ENCODE measurements around the gene GALNT4. TPM values are rescaled to one million over a fixed set of nuclear protein-coding genes. Genes with fewer than 3 reads are reported as not detected.

GALNT4 gene
- total and polyA plus RNA-seq, 2 donors (not counting 1 experiment from before 2014, with no cell fraction given), result 9.1 to 16.0 TPM

DNA sequence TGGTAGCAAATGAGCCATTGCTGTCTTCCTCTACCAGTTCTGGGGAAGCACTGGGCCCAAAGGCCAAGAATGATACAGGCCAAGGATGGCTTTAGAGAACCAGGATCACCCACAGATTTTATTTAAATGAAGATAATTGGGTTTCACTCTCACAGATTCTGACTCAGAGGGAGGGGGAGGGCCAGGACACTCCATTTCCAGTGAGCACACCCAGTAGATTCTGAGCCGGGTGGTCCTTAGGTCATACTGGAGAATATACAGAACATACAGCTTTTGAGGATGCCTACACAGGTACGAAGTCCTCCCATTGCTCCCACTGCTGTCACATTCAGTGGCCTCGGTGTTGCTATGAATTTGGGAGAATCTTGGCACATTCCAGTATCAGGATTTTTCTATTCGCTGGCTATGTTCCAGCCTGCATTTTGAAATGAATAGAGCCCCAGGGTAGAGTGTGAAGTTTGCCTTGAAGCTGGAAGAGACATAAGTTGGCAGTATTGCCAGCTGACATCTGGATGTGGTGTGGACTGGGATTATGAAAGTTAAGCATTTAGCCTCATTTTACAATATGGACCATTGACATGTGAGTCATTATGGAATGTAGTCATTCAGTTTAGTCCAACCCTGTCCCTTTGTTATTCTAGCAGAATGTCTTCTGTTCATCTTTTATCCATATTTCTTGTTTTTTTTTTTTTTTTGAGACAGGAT, 47.0 kb upstream of the GALNT4 start:
- TF ChIP-seq, protein P1, sequence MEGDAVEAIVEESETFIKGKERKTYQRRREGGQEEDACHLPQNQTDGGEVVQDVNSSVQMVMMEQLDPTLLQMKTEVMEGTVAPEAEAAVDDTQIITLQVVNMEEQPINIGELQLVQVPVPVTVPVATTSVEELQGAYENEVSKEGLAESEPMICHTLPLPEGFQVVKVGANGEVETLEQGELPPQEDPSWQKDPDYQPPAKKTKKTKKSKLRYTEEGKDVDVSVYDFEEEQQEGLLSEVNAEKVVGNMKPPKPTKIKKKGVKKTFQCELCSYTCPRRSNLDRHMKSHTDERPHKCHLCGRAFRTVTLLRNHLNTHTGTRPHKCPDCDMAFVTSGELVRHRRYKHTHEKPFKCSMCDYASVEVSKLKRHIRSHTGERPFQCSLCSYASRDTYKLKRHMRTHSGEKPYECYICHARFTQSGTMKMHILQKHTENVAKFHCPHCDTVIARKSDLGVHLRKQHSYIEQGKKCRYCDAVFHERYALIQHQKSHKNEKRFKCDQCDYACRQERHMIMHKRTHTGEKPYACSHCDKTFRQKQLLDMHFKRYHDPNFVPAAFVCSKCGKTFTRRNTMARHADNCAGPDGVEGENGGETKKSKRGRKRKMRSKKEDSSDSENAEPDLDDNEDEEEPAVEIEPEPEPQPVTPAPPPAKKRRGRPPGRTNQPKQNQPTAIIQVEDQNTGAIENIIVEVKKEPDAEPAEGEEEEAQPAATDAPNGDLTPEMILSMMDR (conservative IDR thresholded peaks at IDR 0.05 in 1 of 2, IDR thresholded peaks at IDR 0.05 in 1 of 2; ENCODE audit: low read depth in 1 of 2, low read length in 2 of 2), result no peak
- TF ChIP-seq EZH2 (IDR thresholded peaks at IDR 0.05; ENCODE audit: low read length, missing control alignments), result no peak
- Histone ChIP-seq H3K9ac (ENCODE audit: insufficient read depth, low read length) (no peak overlapping the region), H3K4me1 (ENCODE audit: control insufficient read depth, extremely low read depth, insufficient read depth, low read length) (peaks cover 20% of the 10 kb centered on the region), H4K20me1 (ENCODE audit: control insufficient read depth, extremely low read depth, insufficient read depth, low read length) (no peaks in the 10 kb centered on the region), H3K4me3 (replicated peaks in 1 of 4; ENCODE audit: control extremely low read depth in 1 of 4, insufficient read depth in 1 of 4, low read depth in 3 of 4, low read length in 4 of 4) (no peak overlapping the region), H3K9me3 (ENCODE audit: control insufficient read depth, insufficient read depth, low read depth, low read length) (no peaks in the 10 kb centered on the region), H3K4me2 (ENCODE audit: extremely low read depth, insufficient read depth, low read length) (no peak overlapping the region), H3K36me3 (ENCODE audit: control insufficient read depth, insufficient read depth, low read length) (no peaks in the 10 kb centered on the region), H3K27me3 (ENCODE audit: control insufficient read depth, insufficient read depth, low read length) (no peaks in the 10 kb centered on the region), H3K27ac (ENCODE audit: insufficient read depth, low read length) (no peak overlapping the region), H2AFZ (ENCODE audit: low read length) (no peak overlapping the region), H3K79me2 (ENCODE audit: control insufficient read depth, insufficient read depth, low read length) (no peaks in the 10 kb centered on the region)
- DNase-seq (ENCODE audit: low read depth in 2 of 2), result peak; percentile 32 to 69

GRCh38 chr12:89568484-89568883, 43.9 kb upstream of the GALNT4 start:
- Histone ChIP-seq H3K9ac (ENCODE audit: insufficient read depth, low read length) (no peak overlapping the region), H3K9me3 (ENCODE audit: control insufficient read depth, insufficient read depth, low read depth, low read length) (no peaks in the 10 kb centered on the region), H3K4me1 (ENCODE audit: control insufficient read depth, extremely low read depth, insufficient read depth, low read length) (peaks cover 9% of the 10 kb centered on the region), H4K20me1 (ENCODE audit: control insufficient read depth, extremely low read depth, insufficient read depth, low read length) (no peaks in the 10 kb centered on the region), H3K4me3 (replicated peaks in 1 of 4; ENCODE audit: control extremely low read depth in 1 of 4, insufficient read depth in 1 of 4, low read depth in 3 of 4, low read length in 4 of 4) (no peak overlapping the region), H3K36me3 (ENCODE audit: control insufficient read depth, insufficient read depth, low read length) (no peaks in the 10 kb centered on the region), H3K4me2 (ENCODE audit: extremely low read depth, insufficient read depth, low read length) (no peak overlapping the region), H3K27me3 (ENCODE audit: control insufficient read depth, insufficient read depth, low read length) (no peaks in the 10 kb centered on the region), H3K79me2 (ENCODE audit: control insufficient read depth, insufficient read depth, low read length) (no peaks in the 10 kb centered on the region), H3K27ac (ENCODE audit: insufficient read depth, low read length) (no peak overlapping the region), H2AFZ (ENCODE audit: low read length) (no peak overlapping the region)
- DNase-seq (ENCODE audit: low read depth in 2 of 2), result no peak
- no peak for TF ChIP-seq EZH2 (IDR thresholded peaks at IDR 0.05; ENCODE audit: low read length, missing control alignments)
- TF ChIP-seq, protein P1 (conservative IDR thresholded peaks at IDR 0.05 in 1 of 2, IDR thresholded peaks at IDR 0.05 in 1 of 2; ENCODE audit: low read depth in 1 of 2, low read length in 2 of 2), result no peak

GRCh38 chr12:89567691-89568239, 43.2 kb upstream of the GALNT4 start:
- H3K4me2 ChIP-seq (ENCODE audit: extremely low read depth, insufficient read depth, low read length), result no peak overlapping the region
- H3K4me3 ChIP-seq (replicated peaks in 1 of 4; ENCODE audit: control extremely low read depth in 1 of 4, insufficient read depth in 1 of 4, low read depth in 3 of 4, low read length in 4 of 4), result no peak overlapping the region
- H3K27ac ChIP-seq (ENCODE audit: insufficient read depth, low read length), result no peak overlapping the region
- H4K20me1 ChIP-seq (ENCODE audit: control insufficient read depth, extremely low read depth, insufficient read depth, low read length), result no peaks in the 10 kb centered on the region
- H3K9ac ChIP-seq (ENCODE audit: insufficient read depth, low read length), result no peak overlapping the region
- no peaks in the 10 kb centered on the region for H3K27me3 ChIP-seq (ENCODE audit: control insufficient read depth, insufficient read depth, low read length)
- no peak overlapping the region for H2AFZ ChIP-seq (ENCODE audit: low read length)
- H3K9me3 ChIP-seq (ENCODE audit: control insufficient read depth, insufficient read depth, low read depth, low read length), result no peaks in the 10 kb centered on the region
- no peaks in the 10 kb centered on the region for H3K79me2 ChIP-seq (ENCODE audit: control insufficient read depth, insufficient read depth, low read length)
- H3K4me1 ChIP-seq (ENCODE audit: control insufficient read depth, extremely low read depth, insufficient read depth, low read length), result peaks cover 9% of the 10 kb centered on the region
- TF ChIP-seq, protein P1 (conservative IDR thresholded peaks at IDR 0.05 in 1 of 2, IDR thresholded peaks at IDR 0.05 in 1 of 2; ENCODE audit: low read depth in 1 of 2, low read length in 2 of 2), result no peak
- TF ChIP-seq EZH2 (IDR thresholded peaks at IDR 0.05; ENCODE audit: low read length, missing control alignments), result no peak
- H3K36me3 ChIP-seq (ENCODE audit: control insufficient read depth, insufficient read depth, low read length), result no peaks in the 10 kb centered on the region
- DNase-seq (ENCODE audit: low read depth in 2 of 2), result no peak
